WTC11 (cell line): Measurements from ENCODE around the gene P2RX4.
"Not testable (repeated sequence)": the region's sequence is repeated elsewhere in the genome, so short reads cannot be mapped to it uniquely, and the experiment has no call there.

Experiments
- CBFB ChIP-seq: sonication (generic); formaldehyde crosslinking; IDR thresholded peaks from 2 replicates; pipeline ENCODE4 v1.8.1; 2022; ENCODE audit warnings: mild to moderate bottlenecking, low read depth, missing genetic modification reagents
- ESRRA ChIP-seq: sonication (generic); formaldehyde crosslinking; IDR thresholded peaks from 2 replicates; pipeline ENCODE4 v1.8.1; 2022; ENCODE audit warnings: mild to moderate bottlenecking, missing genetic modification reagents, borderline replicate concordance
- ETV6 ChIP-seq: sonication (generic); formaldehyde crosslinking; IDR thresholded peaks from 2 replicates; pipeline ENCODE4 v1.8.1; 2022; ENCODE audit warnings: mild to moderate bottlenecking, missing genetic modification reagents
- GABPB1 ChIP-seq: sonication (generic); formaldehyde crosslinking; IDR thresholded peaks from 2 replicates; pipeline ENCODE4 v1.8.1; 2023; ENCODE audit warnings: mild to moderate bottlenecking, missing genetic modification reagents
- MLX ChIP-seq: sonication (generic); formaldehyde crosslinking; IDR thresholded peaks from 2 replicates; pipeline ENCODE4 v1.8.1; 2023; ENCODE audit warnings: mild to moderate bottlenecking, missing genetic modification reagents, moderate library complexity
- NR3C1 ChIP-seq: sonication (generic); formaldehyde crosslinking; conservative IDR thresholded peaks from 2 replicates; pipeline ENCODE4 v1.8.1; 2023; ENCODE audit warnings: low read depth, mild to moderate bottlenecking, missing genetic modification reagents
- RELA ChIP-seq: sonication (generic); formaldehyde crosslinking; IDR thresholded peaks from 2 replicates; pipeline ENCODE4 v1.8.1; 2022; ENCODE audit warnings: missing genetic modification reagents, mild to moderate bottlenecking, borderline replicate concordance
- USF1 ChIP-seq: sonication (generic); formaldehyde crosslinking; IDR thresholded peaks from 2 replicates; pipeline ENCODE4 v1.8.0; 2022; ENCODE audit warnings: mild to moderate bottlenecking, missing genetic modification reagents
- TF ChIP-seq, protein P1 (sequence below): sonication (generic); formaldehyde crosslinking; IDR thresholded peaks from 2 replicates; pipeline ENCODE4 v1.8.1; 2023; ENCODE audit warnings: mild to moderate bottlenecking, missing genetic modification reagents, moderate library complexity
- TF ChIP-seq, protein P2 (sequence below): fragments of 200-600 bp; IDR thresholded peaks from 2 replicates; pipeline ENCODE4 v1.8.0; 2022; ENCODE audit warnings: antibody characterized with exemption
- TF ChIP-seq, protein P3 (sequence below): sonication (generic); formaldehyde crosslinking; IDR thresholded peaks from 2 replicates; pipeline ENCODE4 v1.8.1; 2023; ENCODE audit warnings: mild to moderate bottlenecking, missing genetic modification reagents
- TF ChIP-seq, protein P4 (sequence below): sonication (generic); formaldehyde crosslinking; IDR thresholded peaks from 2 replicates; pipeline ENCODE4 v1.8.0; 2023; ENCODE audit warnings: missing genetic modification reagents

DNA sequence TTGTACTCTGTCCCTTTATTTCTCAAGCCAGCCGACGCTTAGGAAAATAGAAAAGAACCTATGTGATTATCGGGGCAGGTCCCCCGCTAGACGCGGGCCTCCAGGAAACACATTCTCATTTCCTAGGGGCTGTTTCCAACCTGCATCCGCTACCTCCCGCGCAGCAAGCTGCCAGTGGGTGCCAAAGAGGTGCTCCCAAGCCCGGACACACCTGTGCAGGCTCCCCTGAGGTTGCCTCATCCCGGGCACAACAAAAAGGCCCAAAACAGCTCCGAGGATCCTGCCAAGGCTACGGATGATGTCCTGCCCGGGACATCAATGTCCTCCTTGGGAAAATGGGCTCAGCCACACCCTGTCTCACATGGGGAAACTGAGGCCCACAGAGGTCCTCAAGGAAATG is 71.2 kb downstream of the P2RX4 start:
- TF ChIP-seq, protein P1, sequence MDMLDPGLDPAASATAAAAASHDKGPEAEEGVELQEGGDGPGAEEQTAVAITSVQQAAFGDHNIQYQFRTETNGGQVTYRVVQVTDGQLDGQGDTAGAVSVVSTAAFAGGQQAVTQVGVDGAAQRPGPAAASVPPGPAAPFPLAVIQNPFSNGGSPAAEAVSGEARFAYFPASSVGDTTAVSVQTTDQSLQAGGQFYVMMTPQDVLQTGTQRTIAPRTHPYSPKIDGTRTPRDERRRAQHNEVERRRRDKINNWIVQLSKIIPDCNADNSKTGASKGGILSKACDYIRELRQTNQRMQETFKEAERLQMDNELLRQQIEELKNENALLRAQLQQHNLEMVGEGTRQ (CRISPR knock-in tag): not testable (repeated sequence)
- not testable (repeated sequence) for TF ChIP-seq ETV6, CBFB, USF1, NR3C1, GABPB1, MLX, RELA, ESRRA (CRISPR knock-in tag)
- TF ChIP-seq, protein P2, sequence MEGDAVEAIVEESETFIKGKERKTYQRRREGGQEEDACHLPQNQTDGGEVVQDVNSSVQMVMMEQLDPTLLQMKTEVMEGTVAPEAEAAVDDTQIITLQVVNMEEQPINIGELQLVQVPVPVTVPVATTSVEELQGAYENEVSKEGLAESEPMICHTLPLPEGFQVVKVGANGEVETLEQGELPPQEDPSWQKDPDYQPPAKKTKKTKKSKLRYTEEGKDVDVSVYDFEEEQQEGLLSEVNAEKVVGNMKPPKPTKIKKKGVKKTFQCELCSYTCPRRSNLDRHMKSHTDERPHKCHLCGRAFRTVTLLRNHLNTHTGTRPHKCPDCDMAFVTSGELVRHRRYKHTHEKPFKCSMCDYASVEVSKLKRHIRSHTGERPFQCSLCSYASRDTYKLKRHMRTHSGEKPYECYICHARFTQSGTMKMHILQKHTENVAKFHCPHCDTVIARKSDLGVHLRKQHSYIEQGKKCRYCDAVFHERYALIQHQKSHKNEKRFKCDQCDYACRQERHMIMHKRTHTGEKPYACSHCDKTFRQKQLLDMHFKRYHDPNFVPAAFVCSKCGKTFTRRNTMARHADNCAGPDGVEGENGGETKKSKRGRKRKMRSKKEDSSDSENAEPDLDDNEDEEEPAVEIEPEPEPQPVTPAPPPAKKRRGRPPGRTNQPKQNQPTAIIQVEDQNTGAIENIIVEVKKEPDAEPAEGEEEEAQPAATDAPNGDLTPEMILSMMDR: not testable (repeated sequence)
- TF ChIP-seq, protein P3, sequence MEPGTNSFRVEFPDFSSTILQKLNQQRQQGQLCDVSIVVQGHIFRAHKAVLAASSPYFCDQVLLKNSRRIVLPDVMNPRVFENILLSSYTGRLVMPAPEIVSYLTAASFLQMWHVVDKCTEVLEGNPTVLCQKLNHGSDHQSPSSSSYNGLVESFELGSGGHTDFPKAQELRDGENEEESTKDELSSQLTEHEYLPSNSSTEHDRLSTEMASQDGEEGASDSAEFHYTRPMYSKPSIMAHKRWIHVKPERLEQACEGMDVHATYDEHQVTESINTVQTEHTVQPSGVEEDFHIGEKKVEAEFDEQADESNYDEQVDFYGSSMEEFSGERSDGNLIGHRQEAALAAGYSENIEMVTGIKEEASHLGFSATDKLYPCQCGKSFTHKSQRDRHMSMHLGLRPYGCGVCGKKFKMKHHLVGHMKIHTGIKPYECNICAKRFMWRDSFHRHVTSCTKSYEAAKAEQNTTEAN (CRISPR knock-in tag): not testable (repeated sequence)
- TF ChIP-seq, protein P4, sequence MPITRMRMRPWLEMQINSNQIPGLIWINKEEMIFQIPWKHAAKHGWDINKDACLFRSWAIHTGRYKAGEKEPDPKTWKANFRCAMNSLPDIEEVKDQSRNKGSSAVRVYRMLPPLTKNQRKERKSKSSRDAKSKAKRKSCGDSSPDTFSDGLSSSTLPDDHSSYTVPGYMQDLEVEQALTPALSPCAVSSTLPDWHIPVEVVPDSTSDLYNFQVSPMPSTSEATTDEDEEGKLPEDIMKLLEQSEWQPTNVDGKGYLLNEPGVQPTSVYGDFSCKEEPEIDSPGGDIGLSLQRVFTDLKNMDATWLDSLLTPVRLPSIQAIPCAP (CRISPR knock-in tag): not testable (repeated sequence)
